Parathyroid adenoma (tissue), 2 donors: ENCODE data around the gene TSC22D1.

Experiments
- H2AFZ ChIP-seq: fragments of 300-600 bp; sonication (generic); one replicate; pipeline ENCODE4 v1.7.0; 2017; ENCODE audit warnings: antibody characterized with exemption, mild to moderate bottlenecking
- H3K27ac ChIP-seq: fragments of 300-600 bp; sonication (generic); one replicate; pipeline ENCODE4 v1.7.0; 2017
- H3K27me3 ChIP-seq: fragments of 300-600 bp; sonication (generic); one replicate; pipeline ENCODE4 v1.7.0; 2017; ENCODE audit warnings: low read length; ENCODE audit not compliant: control insufficient read depth, insufficient read depth
- H3K36me3 ChIP-seq: fragments of 300-600 bp; sonication (generic); one replicate; pipeline ENCODE4 v1.7.0; 2017; ENCODE audit warnings: low read length; ENCODE audit not compliant: control insufficient read depth, insufficient read depth
- H3K4me1 ChIP-seq: fragments of 300-600 bp; sonication (generic); one replicate; pipeline ENCODE4 v1.7.0; 2017; ENCODE audit warnings: control low read depth
- H3K4me2 ChIP-seq: fragments of 300-600 bp; sonication (generic); one replicate; pipeline ENCODE4 v1.7.0; 2017; ENCODE audit warnings: low read length
- H3K4me3 ChIP-seq: fragments of 300-600 bp; sonication (generic); one replicate; pipeline ENCODE4 v1.7.0; 2017; ENCODE audit warnings: low read depth, low read length
- H3K79me2 ChIP-seq: fragments of 300-600 bp; sonication (generic); one replicate; pipeline ENCODE4 v1.7.0; 2017; ENCODE audit warnings: control low read depth
- H3K9ac ChIP-seq: fragments of 300-600 bp; sonication (generic); one replicate; pipeline ENCODE4 v1.7.0; 2017; ENCODE audit warnings: mild to moderate bottlenecking
- H3K9me3 ChIP-seq: fragments of 300-600 bp; sonication (generic); one replicate; pipeline ENCODE4 v1.7.0; 2017; ENCODE audit warnings: low read length; ENCODE audit not compliant: control insufficient read depth
- CTCF ChIP-seq: fragments of 300-600 bp; sonication (generic); IDR thresholded peaks from one replicate; pipeline ENCODE4 v1.7.0; 2017; ENCODE audit warnings: antibody characterized with exemption, mild to moderate bottlenecking
- donor health status: primary hyperparathyroidism.

Gene TSC22D1

GRCh38 chr13:44451126-44451525 lies 125.0 kb downstream of the TSC22D1 start:
- Histone ChIP-seq H3K27ac (no peak overlapping the region), H3K4me1 (no peaks in the 10 kb centered on the region), H3K4me3 (no peak overlapping the region), H3K9me3 (no peaks in the 10 kb centered on the region), H3K79me2 (no peaks in the 10 kb centered on the region), H3K36me3 (no peaks in the 10 kb centered on the region), H3K27me3 (no peaks in the 10 kb centered on the region), H3K9ac (no peak overlapping the region), H2AFZ (no peak overlapping the region), H3K4me2 (no peak overlapping the region)
- TF ChIP-seq CTCF, result no peak

GRCh38 chr13:44449999-44450821 lies 125.9 kb downstream of the TSC22D1 start:
- H2AFZ ChIP-seq, result no peak overlapping the region
- no peaks in the 10 kb centered on the region for H3K27me3 ChIP-seq
- no peaks in the 10 kb centered on the region for H3K36me3 ChIP-seq
- no peak overlapping the region for H3K9ac ChIP-seq
- no peaks in the 10 kb centered on the region for H3K79me2 ChIP-seq
- no peak overlapping the region for H3K4me2 ChIP-seq
- no peaks in the 10 kb centered on the region for H3K9me3 ChIP-seq
- H3K4me1 ChIP-seq, result no peaks in the 10 kb centered on the region
- no peak overlapping the region for H3K27ac ChIP-seq
- no peak for TF ChIP-seq CTCF
- H3K4me3 ChIP-seq, result no peak overlapping the region

DNA sequence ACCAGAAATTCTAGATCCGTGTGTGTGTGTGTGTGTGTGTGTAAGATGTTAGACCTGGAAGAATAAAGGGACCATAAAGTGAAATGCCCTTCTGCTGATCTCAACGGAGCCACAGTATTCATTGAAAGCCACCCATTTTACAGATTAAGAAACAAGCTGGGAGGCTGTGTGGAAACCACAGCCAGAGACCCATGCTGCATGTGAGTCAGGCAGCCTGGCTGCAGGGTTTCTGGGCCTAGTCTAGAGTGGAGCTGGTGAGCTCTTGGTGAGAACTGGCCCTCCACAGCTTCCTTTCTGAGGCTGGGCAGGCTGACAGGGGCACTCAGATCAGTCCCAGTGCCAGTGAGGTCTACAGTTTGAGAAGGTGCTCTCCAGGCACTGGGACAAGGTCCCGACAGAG lies 127.3 kb downstream of the TSC22D1 start:
- Histone ChIP-seq H3K9me3 (no peaks in the 10 kb centered on the region), H3K27ac (no peak overlapping the region)

GRCh38 chr13:44448373-44448772 lies 127.8 kb downstream of the TSC22D1 start:
- H3K4me2 ChIP-seq, result no peak overlapping the region
- H3K9me3 ChIP-seq, result no peaks in the 10 kb centered on the region
- no peak for TF ChIP-seq CTCF
- H3K4me1 ChIP-seq, result no peaks in the 10 kb centered on the region
- H3K27me3 ChIP-seq, result no peaks in the 10 kb centered on the region
- H3K4me3 ChIP-seq, result no peak overlapping the region
- no peak overlapping the region for H3K9ac ChIP-seq
- H3K36me3 ChIP-seq, result no peaks in the 10 kb centered on the region
- H3K79me2 ChIP-seq, result no peaks in the 10 kb centered on the region
- H2AFZ ChIP-seq, result no peak overlapping the region
- H3K27ac ChIP-seq, result no peak overlapping the region

More for the DNA sequence above, 127.3 kb downstream of the TSC22D1 start:
- Histone ChIP-seq H2AFZ (no peak overlapping the region), H3K27me3 (no peaks in the 10 kb centered on the region), H3K9ac (no peak overlapping the region), H3K79me2 (no peaks in the 10 kb centered on the region), H3K4me2 (no peak overlapping the region), H3K4me3 (no peak overlapping the region), H3K36me3 (no peaks in the 10 kb centered on the region), H3K4me1 (no peaks in the 10 kb centered on the region)
- no peak for TF ChIP-seq CTCF
